Measurements from ENCODE around the gene OGG1.
"Not testable (repeated sequence)": the region's sequence is repeated elsewhere in the genome, so short reads cannot be mapped to it uniquely, and the experiment has no call there.

Gene OGG1

GRCh38 chr3:9768141-9768775 is 18.5 kb downstream of the OGG1 start:
- DNase-seq: no peak

GRCh38 chr3:9769012-9769411 is 19.3 kb downstream of the OGG1 start:
- no peak for DNase-seq

GRCh38 chr3:9769426-9770275 is 19.9 kb downstream of the OGG1 start, which contains the start of gene CAMK1:
CAMK1 (minus strand) TSS chr3:9769947; CDS start chr3:9767749, 2,198 bp downstream.
- peak; percentile 16 for DNase-seq

GRCh38 chr3:9770276-9770812 is 20.6 kb downstream of the OGG1 start:
- no peak for DNase-seq

GRCh38 chr3:9771007-9771406 is 21.3 kb downstream of the OGG1 start:
- not testable (repeated sequence) for DNase-seq

GRCh38 chr3:9776896-9777693 is 27.3 kb downstream of the OGG1 start:
- no peak for DNase-seq

GRCh38 chr3:9777694-9778021 is 27.9 kb downstream of the OGG1 start:
- DNase-seq: no peak

GRCh38 chr3:9778143-9779074 is 28.7 kb downstream of the OGG1 start:
- DNase-seq: no peak

GRCh38 chr3:9779075-9779593 is 29.4 kb downstream of the OGG1 start:
- DNase-seq: no peak

- DNase-seq: no peak
These were observed 30.1 kb downstream of the OGG1 start for GRCh38 chr3:9779721-9780457.

GRCh38 chr3:9780458-9780812 is 30.7 kb downstream of the OGG1 start:
- no peak for DNase-seq

GRCh38 chr3:9780910-9781309 is 31.2 kb downstream of the OGG1 start:
- DNase-seq: no peak

GRCh38 chr3:9781551-9781950 is 31.8 kb downstream of the OGG1 start:
- no peak for DNase-seq

GRCh38 chr3:9781978-9782603 is 32.3 kb downstream of the OGG1 start:
- DNase-seq: no peak

GRCh38 chr3:9782770-9783169 is 33.0 kb downstream of the OGG1 start:
- no peak for DNase-seq

GRCh38 chr3:9783954-9784353 is 34.2 kb downstream of the OGG1 start:
- DNase-seq: no peak

- no peak for DNase-seq
These were observed 35.2 kb downstream of the OGG1 start for GRCh38 chr3:9784965-9785364.

- DNase-seq: no peak
These were observed 35.9 kb downstream of the OGG1 start for GRCh38 chr3:9785602-9786001.

GRCh38 chr3:9786209-9786739 is 36.5 kb downstream of the OGG1 start:
- no peak for DNase-seq

GRCh38 chr3:9786825-9787669 is 37.3 kb downstream of the OGG1 start:
- no peak for DNase-seq

Data from NCI-H526 treated with DMSO at 0.1 percent for 48 hours (cell line).